Uterus (tissue), 4 donors: ENCODE results near the gene RCAN2. TPM values are rescaled to one million over a fixed set of nuclear protein-coding genes. Genes with fewer than 3 reads are reported as not detected.

Experiments
- DNase-seq, 2 donors: peaks; one replicate each; pipeline ENCODE4 v3.0.0-alpha.2; 2019 to 2020
- H3K27ac ChIP-seq, 2 donors: fragments of 200-600 bp; sonication (generic); 1 replicate in 1 of 2; 2 replicates in 1 of 2; pipeline ENCODE4 v1.5.1; 2016 to 2018
- H3K27me3 ChIP-seq, 2 donors: fragments of 200-600 bp; sonication (generic); one replicate each; pipeline ENCODE4 v1.5.1; 2018 to 2019; ENCODE audit warnings: control low read depth in 1 of 2
- H3K36me3 ChIP-seq, 2 donors: fragments of 200-600 bp; sonication (generic); one replicate each; pipeline ENCODE4 v1.5.1; 2019; ENCODE audit warnings: control low read depth in 1 of 2
- H3K4me1 ChIP-seq, 2 donors: fragments of 200-600 bp; sonication (generic); one replicate each; pipeline ENCODE4 v1.5.1; 2018 to 2019; ENCODE audit warnings: control low read depth in 1 of 2
- H3K4me3 ChIP-seq, 2 donors: fragments of 200-600 bp; sonication (generic); 1 replicate in 1 of 2; 2 replicates in 1 of 2; pipeline ENCODE4 v1.5.1; 2018 to 2019; ENCODE audit warnings: mild to moderate bottlenecking in 1 of 2
- H3K9me3 ChIP-seq, 2 donors: fragments of 200-600 bp; sonication (generic); one replicate each; pipeline ENCODE4 v1.5.1; 2019; ENCODE audit warnings: control low read depth in 1 of 2
- CTCF ChIP-seq, 4 experiments: fragments of 200-600 bp in 2 of 4; fragments of 450-650 bp in 2 of 4; sonication (generic) in 2 of 4; IDR thresholded peaks; one replicate each; pipeline ENCODE4 v1.5.1; 2016 to 2019; ENCODE audit warnings: antibody characterized with exemption in 4 of 4, mild to moderate bottlenecking in 2 of 4, moderate library complexity in 1 of 4
- POLR2A ChIP-seq, 2 donors: fragments of 450-650 bp; IDR thresholded peaks; one replicate each; pipeline ENCODE4 v1.6.1; 2016; ENCODE audit warnings: antibody characterized with exemption in 2 of 2, mild to moderate bottlenecking in 1 of 2, moderate library complexity in 1 of 2
- intact Hi-C: fragments of 100-400 bp; cut with DNase I; formaldehyde crosslinking; loops from one replicate; pipeline ENCODE4 v1.15.1; 2023; ENCODE audit warnings: low total_unique reads
- total RNA-seq, 4 donors: library from RNA; depleted of rRNA in 3 of 4; stranded (reverse); fragments of >200 nt in 3 of 4; gene quantifications; one replicate each; pipeline versions ENCODE4 v1.1.0 to v1.2.4, GENCODE V29; 2014 to 2023
- donor health status: DM: yes; HTN: yes; CAD: no.

Gene RCAN2
- total RNA-seq, 4 donors from 2014 or later: 3.0 to 36.4 (median 16.3) TPM

GRCh38 chr6:46271728-46272127 is 219.5 kb downstream of the RCAN2 start:
- intact Hi-C loops: no loop called here
- H3K4me3 ChIP-seq: no peak overlapping the region
- no peak for DNase-seq
- H3K27ac ChIP-seq: no peak overlapping the region
- no peaks in the 10 kb centered on the region for H3K4me1 ChIP-seq
- no peak for TF ChIP-seq CTCF (IDR thresholded peaks at IDR 0.05)
- no peak for TF ChIP-seq POLR2A (IDR thresholded peaks at IDR 0.05)
- no peaks in the 10 kb centered on the region for H3K36me3 ChIP-seq
- H3K27me3 ChIP-seq: no peaks in the 10 kb centered on the region
- no peaks in the 10 kb centered on the region for H3K9me3 ChIP-seq

GRCh38 chr6:46271107-46271506 is 220.1 kb downstream of the RCAN2 start:
- TF ChIP-seq CTCF (IDR thresholded peaks at IDR 0.05) (no peak), POLR2A (IDR thresholded peaks at IDR 0.05) (no peak)
- intact Hi-C loops: no loop called here
- Histone ChIP-seq H3K27me3 (no peaks in the 10 kb centered on the region), H3K9me3 (no peaks in the 10 kb centered on the region), H3K27ac (no peak overlapping the region), H3K4me1 (no peaks in the 10 kb centered on the region), H3K36me3 (no peaks in the 10 kb centered on the region), H3K4me3 (no peak overlapping the region)
- no peak for DNase-seq

GRCh38 chr6:46270336-46270735 is 220.9 kb downstream of the RCAN2 start:
- no peak for DNase-seq

GRCh38 chr6:46269447-46270229 is 221.6 kb downstream of the RCAN2 start:
- TF ChIP-seq CTCF (IDR thresholded peaks at IDR 0.05) (no peak), POLR2A (IDR thresholded peaks at IDR 0.05) (no peak)
- DNase-seq: peak; percentile 27 to 45
- intact Hi-C loops: no loop called here

More at GRCh38 chr6:46270336-46270735, 220.9 kb downstream of the RCAN2 start:
- Histone ChIP-seq H3K27me3 (no peaks in the 10 kb centered on the region), H3K4me3 (no peak overlapping the region), H3K9me3 (no peaks in the 10 kb centered on the region), H3K4me1 (no peaks in the 10 kb centered on the region), H3K27ac (no peak overlapping the region), H3K36me3 (no peaks in the 10 kb centered on the region)
- intact Hi-C loops: no loop called here
- no peak for TF ChIP-seq POLR2A (IDR thresholded peaks at IDR 0.05)
- TF ChIP-seq CTCF (IDR thresholded peaks at IDR 0.05): no peak

GRCh38 chr6:46267515-46267914 is 223.7 kb downstream of the RCAN2 start:
- intact Hi-C loops: no loop called here
- Histone ChIP-seq H3K27me3 (no peaks in the 10 kb centered on the region), H3K27ac (no peak overlapping the region), H3K36me3 (no peaks in the 10 kb centered on the region), H3K9me3 (no peaks in the 10 kb centered on the region), H3K4me3 (no peak overlapping the region), H3K4me1 (no peaks in the 10 kb centered on the region)
- TF ChIP-seq CTCF (IDR thresholded peaks at IDR 0.05) (no peak), POLR2A (IDR thresholded peaks at IDR 0.05) (no peak)
- no peak for DNase-seq

More at GRCh38 chr6:46269447-46270229, 221.6 kb downstream of the RCAN2 start:
- Histone ChIP-seq H3K4me1 (no peaks in the 10 kb centered on the region), H3K9me3 (no peaks in the 10 kb centered on the region), H3K4me3 (no peak overlapping the region), H3K36me3 (no peaks in the 10 kb centered on the region), H3K27ac (no peak overlapping the region), H3K27me3 (no peaks in the 10 kb centered on the region)
